Panc1 (cell line): ENCODE measurements around the gene EARS2.

Source experiments
- CTCF ChIP-seq: fragments of 450-650 bp; IDR thresholded peaks from 2 replicates; pipeline ENCODE4 v1.5.1; 2017; ENCODE audit warnings: mild to moderate bottlenecking
- POLR2AphosphoS5 ChIP-seq: IDR thresholded peaks from 2 replicates; pipeline ENCODE4 v1.6.1; 2012; ENCODE audit warnings: mild to moderate bottlenecking, low read depth, low read length, moderate library complexity
- REST ChIP-seq, 2 experiments: IDR thresholded peaks; 2 replicates each; pipeline ENCODE4 v1.6.1; 2011 to 2012; ENCODE audit warnings: low read depth in 2 of 2, control low read depth in 1 of 2, low read length in 1 of 2, mild to moderate bottlenecking in 1 of 2, moderate library complexity in 1 of 2; ENCODE audit not compliant: insufficient read depth in 1 of 2
- SIN3A ChIP-seq: IDR thresholded peaks from 2 replicates; pipeline ENCODE4 v1.6.1; 2012; ENCODE audit warnings: low read depth, mild to moderate bottlenecking, low read length, moderate library complexity, borderline replicate concordance; ENCODE audit not compliant: insufficient read depth
- TCF7L2 ChIP-seq: IDR thresholded peaks from 2 replicates; pipeline ENCODE4 v1.6.1; 2011; ENCODE audit warnings: mild to moderate bottlenecking, low read depth, low read length, inconsistent platforms

DNA sequence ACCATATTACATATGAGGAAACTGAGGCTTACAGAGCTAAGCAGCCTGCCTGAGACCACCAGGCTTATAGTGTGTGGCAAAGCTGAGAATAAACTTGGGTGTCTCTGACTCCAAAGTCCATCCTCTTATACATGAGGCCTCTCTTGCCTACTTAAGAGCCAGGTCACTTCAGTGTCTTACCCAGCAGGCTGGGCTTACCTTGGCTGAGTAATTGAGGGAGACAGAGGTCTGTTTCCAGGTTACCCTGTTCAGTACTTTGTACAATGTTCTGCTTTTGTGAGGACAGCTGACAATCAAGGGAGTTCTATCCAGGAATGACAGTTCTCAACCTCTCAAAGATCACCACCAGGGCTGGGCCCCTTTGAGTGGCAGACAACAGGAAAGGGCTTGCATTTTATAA lies 24.6 kb upstream of the EARS2 start:
- no peak for TF ChIP-seq CTCF
- TF ChIP-seq POLR2AphosphoS5, result no peak
- TF ChIP-seq REST (IDR thresholded peaks at IDR 0.05; ENCODE audit: insufficient read depth in 1 of 2, low read depth in 2 of 2, low read length in 1 of 2), result no peak
- TF ChIP-seq SIN3A, result no peak
- no peak for TF ChIP-seq TCF7L2
